Kidney (tissue), 14 donors: ENCODE measurements around the gene HSF4. TPM values are rescaled to one million over a fixed set of nuclear protein-coding genes. Genes with fewer than 3 reads are reported as not detected.

ENCODE experiments used
- DNase-seq, 5 donors: peaks; one replicate each; pipeline ENCODE4 v3.0.0-alpha.2; 2013 to 2020
- FAIRE-seq: peaks from 2 replicates; lab custom pipeline; 2012; peaks lifted over from hg19 to GRCh38; lab: Jason Lieb, UNC
- H3K27ac ChIP-seq, 2 donors: one replicate each; pipeline ENCODE4 v1.7.0; 2013; ENCODE audit warnings: low read depth in 2 of 2, low read length in 2 of 2, inconsistent platforms in 1 of 2
- H3K27me3 ChIP-seq: one replicate; pipeline ENCODE4 v1.7.1; 2013; ENCODE audit warnings: low read length, inconsistent platforms; ENCODE audit not compliant: control insufficient read depth, insufficient read depth
- H3K36me3 ChIP-seq, 3 donors: one replicate each; pipeline versions ENCODE4 v1.7.0 to v1.7.1; 2013; ENCODE audit warnings: low read length in 3 of 3, control low read depth in 1 of 3, inconsistent platforms in 1 of 3; ENCODE audit not compliant: insufficient read depth in 3 of 3, control insufficient read depth in 2 of 3
- H3K4me1 ChIP-seq, 3 donors: one replicate each; pipeline versions ENCODE4 v1.7.0 to v1.7.1; 2013; ENCODE audit warnings: low read length in 3 of 3, inconsistent platforms in 1 of 3, low read depth in 1 of 3; ENCODE audit not compliant: control insufficient read depth in 2 of 3, insufficient read depth in 2 of 3
- H3K4me3 ChIP-seq, 3 donors: one replicate each; pipeline versions ENCODE4 v1.7.0 to v1.8.1; 2013; ENCODE audit warnings: low read length in 3 of 3, control low read depth in 1 of 3, inconsistent platforms in 1 of 3
- H3K9ac ChIP-seq, 3 donors: one replicate each; pipeline versions ENCODE4 v1.7.0 to v1.7.1; 2013; ENCODE audit warnings: low read length in 3 of 3, control low read depth in 1 of 3, inconsistent platforms in 1 of 3
- H3K9me3 ChIP-seq, 3 donors: one replicate each; pipeline versions ENCODE4 v1.7.0 to v1.7.1; 2013; ENCODE audit warnings: low read length in 3 of 3, control low read depth in 1 of 3, inconsistent platforms in 1 of 3; ENCODE audit not compliant: control insufficient read depth in 2 of 3, insufficient read depth in 1 of 3
- CTCF ChIP-seq: IDR thresholded peaks from 3 replicates; pipeline ENCODE4 v1.5.1; 2012; ENCODE audit warnings: mild to moderate bottlenecking, moderate library complexity, borderline replicate concordance; ENCODE audit not compliant: insufficient read depth; ENCODE audit errors: extremely low read depth
- intact Hi-C: fragments of 100-400 bp; cut with DNase I; formaldehyde crosslinking; loops from one replicate; pipeline ENCODE4 v1.11.1; 2022
- polyA plus RNA-seq: library from polyadenylated mRNA; stranded (reverse); fragments of 350-450 nt; fragmentation: Illumina TruSeq; extraction: RNeasy Lipid Tissue Mini Kit (QIAGEN cat#74804); gene quantifications from one replicate; pipeline ENCODE4 v1.2.3, GENCODE V29; 2014; ENCODE audit warnings: low read depth, low replicate concordance; ENCODE audit not compliant: insufficient read depth
- total RNA-seq: library from RNA; stranded (reverse); fragmentation: NEBNext Ultra II Directional; extraction: Animal tissue kit (Norgen Biotek cat#: 25700); gene quantifications from one replicate; pipeline ENCODE4 v1.2.1, GENCODE V29; 2021
- donor health status: control.
- donor health status: control.
- donor health status: control.
- donor health status: control.
- donor health status: control.
- donor health status: DM: yes; HTN: yes; CAD: no.
- donor health status: Normal renal cell carcinoma (clear cell type).

The HSF4 gene
- total and polyA plus RNA-seq, 2 donors from 2014 or later = 26.7 to 37.9 TPM

- no peaks in the 10 kb centered on the region for H3K9me3 ChIP-seq
- TF ChIP-seq CTCF = no peak
Measured at GRCh38 chr16:67185651-67186134, 21.1 kb downstream of the HSF4 start.

DNA sequence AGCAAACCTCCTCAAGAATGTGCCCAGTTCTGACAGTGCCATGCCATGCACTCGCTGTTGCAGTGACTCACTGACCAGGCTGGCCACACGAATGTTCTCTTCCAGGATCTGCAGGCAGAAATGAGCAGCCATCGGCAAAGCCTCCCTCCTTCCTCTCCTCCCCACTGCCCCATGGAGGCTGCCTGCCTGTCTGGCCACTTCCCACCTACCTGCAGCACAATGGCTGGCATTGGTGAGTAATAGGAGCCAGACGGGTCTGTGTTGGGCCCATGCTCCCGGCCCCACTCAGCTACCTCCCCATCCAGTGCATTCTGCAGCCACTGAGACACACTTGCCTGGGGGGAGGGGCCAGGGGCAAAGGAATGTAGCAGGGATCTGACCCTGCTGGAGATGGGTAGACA, 22.0 kb downstream of the HSF4 start:
- Histone ChIP-seq H3K9me3 (no peaks in the 10 kb centered on the region), H3K4me1 (peaks cover 0 to 24% (median 9%) of the 10 kb centered on the region in 3 donors)
- FAIRE-seq = no peak

More at GRCh38 chr16:67185651-67186134, 21.1 kb downstream of the HSF4 start:
- H3K4me3 ChIP-seq = peak overlapping the region in 2 of 3 donors; percentile 9 to 38
- no peak overlapping the region for H3K27ac ChIP-seq
- no peaks in the 10 kb centered on the region for H3K27me3 ChIP-seq
- FAIRE-seq = no peak
- no peak overlapping the region for H3K9ac ChIP-seq
- intact Hi-C loops = no loop called here
- peaks cover 0 to 23% (median 9%) of the 10 kb centered on the region in 3 donors for H3K4me1 ChIP-seq
- no peaks in the 10 kb centered on the region for H3K36me3 ChIP-seq
- DNase-seq = no peak

GRCh38 chr16:67187175-67187890, 22.8 kb downstream of the HSF4 start:
- H3K27ac ChIP-seq = no peak overlapping the region
- no peaks in the 10 kb centered on the region for H3K36me3 ChIP-seq
- DNase-seq (no peak), FAIRE-seq (no peak)
- H3K4me3 ChIP-seq = no peak overlapping the region
- H3K4me1 ChIP-seq = peaks cover 0 to 26% (median 9%) of the 10 kb centered on the region in 3 donors
- H3K9me3 ChIP-seq = no peaks in the 10 kb centered on the region
- TF ChIP-seq CTCF = no peak
- intact Hi-C loops = no loop called here
- no peaks in the 10 kb centered on the region for H3K27me3 ChIP-seq
- no peak overlapping the region for H3K9ac ChIP-seq

More for the DNA sequence above, 22.0 kb downstream of the HSF4 start:
- no peak overlapping the region for H3K4me3 ChIP-seq
- intact Hi-C loops = no loop called here
- H3K9ac ChIP-seq = no peak overlapping the region
- no peaks in the 10 kb centered on the region for H3K36me3 ChIP-seq
- no peaks in the 10 kb centered on the region for H3K27me3 ChIP-seq
- TF ChIP-seq CTCF = no peak
- H3K27ac ChIP-seq = no peak overlapping the region
- DNase-seq = no peak
